ENCODE results near the gene SVIL.
"Not testable (repeated sequence)": the region's sequence is repeated elsewhere in the genome, so short reads cannot be mapped to it uniquely, and the experiment has no call there.

SVIL gene

GRCh38 chr10:29446327-29446726, 188.4 kb downstream of the SVIL start:
- no peak for DNase-seq

- peak; percentile 69 for DNase-seq
Observed at GRCh38 chr10:29443745-29444523, 190.8 kb downstream of the SVIL start.

GRCh38 chr10:29440981-29441380, 193.8 kb downstream of the SVIL start:
- no peak for DNase-seq

- DNase-seq = not testable (repeated sequence)
Observed at GRCh38 chr10:29439005-29439404, 195.8 kb downstream of the SVIL start.

GRCh38 chr10:29438271-29438670, 196.5 kb downstream of the SVIL start:
- DNase-seq = no peak

GRCh38 chr10:29437871-29438270, 196.9 kb downstream of the SVIL start:
- DNase-seq = no peak

- DNase-seq = no peak
Observed at GRCh38 chr10:29435809-29436501, 198.8 kb downstream of the SVIL start.

GRCh38 chr10:29434111-29434510, 200.7 kb downstream of the SVIL start:
- no peak for DNase-seq

- DNase-seq = no peak
Observed at GRCh38 chr10:29431711-29432110, 203.1 kb downstream of the SVIL start.

GRCh38 chr10:29430101-29430500, 204.7 kb downstream of the SVIL start:
- no peak for DNase-seq

- no peak for DNase-seq
Observed at GRCh38 chr10:29428486-29428885, 206.3 kb downstream of the SVIL start.

- DNase-seq = no peak
Observed at GRCh38 chr10:29427667-29428066, 207.1 kb downstream of the SVIL start.

GRCh38 chr10:29426420-29426819, 208.4 kb downstream of the SVIL start:
- no peak for DNase-seq

GRCh38 chr10:29424017-29424416, 210.8 kb downstream of the SVIL start:
- DNase-seq = no peak

GRCh38 chr10:29420744-29421143, 214.0 kb downstream of the SVIL start:
- DNase-seq = no peak

GRCh38 chr10:29417324-29417723, 217.4 kb downstream of the SVIL start:
- DNase-seq = no peak

GRCh38 chr10:29415876-29416275, 218.9 kb downstream of the SVIL start:
- DNase-seq = no peak

GRCh38 chr10:29414501-29414900, 220.3 kb downstream of the SVIL start:
- DNase-seq = no peak

- no peak for DNase-seq
Observed at GRCh38 chr10:29412485-29412884, 222.3 kb downstream of the SVIL start.

- DNase-seq = no peak
Observed at GRCh38 chr10:29411666-29412315, 223.0 kb downstream of the SVIL start.

- DNase-seq = peak; percentile 45
Observed at GRCh38 chr10:29409241-29410054, 225.3 kb downstream of the SVIL start.

- DNase-seq = no peak
Observed at GRCh38 chr10:29408847-29409240, 225.9 kb downstream of the SVIL start.
